Epithelial cell of umbilical artery (primary cell): ENCODE results near the gene SELL. TPM values are rescaled to one million over a fixed set of nuclear protein-coding genes. Genes with fewer than 3 reads are reported as not detected.

Experiments used
- total RNA-seq: library from RNA; depleted of rRNA; stranded (reverse); fragments of >200 nt; gene quantifications from 2 replicates; pipeline ENCODE4 v1.2.3, GENCODE V29; 2014

The SELL gene
- 0.65 and 1.1 TPM in 2 replicates for total RNA-seq

DNA sequence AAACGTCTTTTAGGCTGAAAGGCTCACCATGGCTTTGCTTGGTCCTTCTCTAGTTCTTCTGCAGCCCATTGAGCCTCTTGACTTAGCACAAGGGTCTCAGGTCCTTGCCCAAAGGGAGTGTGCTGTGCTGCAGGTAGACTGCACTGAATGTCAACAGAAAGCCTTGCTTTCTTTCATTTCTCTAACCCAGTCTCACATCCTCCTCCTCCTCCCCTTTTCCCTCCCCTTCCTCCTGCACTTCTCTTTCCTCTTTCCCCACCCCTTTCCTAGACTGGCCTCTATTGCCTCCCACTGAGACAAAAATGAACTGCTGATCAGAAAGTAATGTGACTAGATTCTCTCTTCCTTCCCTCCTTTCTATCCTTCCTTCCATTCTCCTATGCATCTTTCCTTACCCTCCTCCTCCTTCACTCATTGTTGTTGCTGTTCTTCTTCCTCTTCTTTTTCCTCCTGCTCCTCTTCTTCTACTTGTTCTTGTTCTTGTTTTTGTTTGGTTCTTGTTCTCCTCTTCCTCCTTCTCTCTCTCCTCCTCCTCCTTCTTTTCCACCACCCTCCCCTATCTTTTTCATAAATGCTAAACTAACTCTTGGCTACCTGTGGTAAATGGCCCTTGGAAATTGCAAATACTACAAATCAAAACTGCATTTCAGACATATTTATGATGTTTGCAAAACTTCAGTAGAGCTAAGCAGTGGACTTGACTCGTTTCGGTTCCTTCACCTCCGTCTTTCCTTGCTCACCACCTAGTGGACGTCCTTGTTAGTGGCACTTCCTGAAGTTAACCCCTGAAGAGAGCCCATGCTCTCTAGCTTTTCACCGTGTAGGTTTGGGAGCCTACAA lies at the start of gene SELL:
SELL (minus strand) TSS at position 152 of the 840 bp plus-strand sequence; CDS start at position 30, 122 bp downstream.

DNA sequence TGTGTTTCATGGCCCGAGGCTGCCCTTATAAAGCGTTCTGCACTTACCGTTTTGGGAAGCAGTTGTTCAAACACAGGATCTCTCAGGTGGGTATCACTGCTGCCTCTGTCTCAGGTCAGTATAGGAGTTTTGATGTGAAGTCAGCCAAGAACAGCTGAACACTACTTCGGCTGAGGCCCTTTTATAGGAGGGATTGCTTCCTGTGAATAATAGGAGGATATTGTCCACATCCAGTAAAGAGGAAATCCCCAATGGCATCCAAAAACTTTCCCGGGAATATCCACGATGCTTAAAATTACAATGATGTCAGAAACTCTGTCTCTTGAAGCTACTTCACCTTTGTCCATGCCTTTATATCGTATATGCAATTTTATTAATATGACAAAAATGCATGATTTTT lies 22.5 kb upstream of the SELL start, which contains the start of gene SELE:
SELE (minus strand) TSS at position 156 of the 400 bp plus-strand sequence. CDS start 467 bp downstream, outside the sequence.

Other genes with a start within 250 kb of the SELL start
- gene SLC19A2, start 225.7 kb downstream of the SELL start, total RNA-seq, result 11.4 and 12.0 TPM in 2 replicates
- gene F5, start 125.1 kb downstream of the SELL start, total RNA-seq, result not detected in 2 replicates
- 0.30 and 0.32 TPM in 2 replicates for gene SELP, start 81.5 kb downstream of the SELL start, total RNA-seq
- gene SELE, start 22.5 kb upstream of the SELL start, total RNA-seq, result 2.0 and 3.9 TPM in 2 replicates
- 5.8 and 13.7 TPM in 2 replicates for gene METTL18, start 83.3 kb upstream of the SELL start, total RNA-seq
- 4.5 and 8.7 TPM in 2 replicates for gene SCYL3, start 182.3 kb upstream of the SELL start, total RNA-seq